ENCODE data around the gene JPH3. TPM values are rescaled to one million over a fixed set of nuclear protein-coding genes. Genes with fewer than 3 reads are reported as not detected.

The JPH3 gene
- total RNA-seq, 6 experiments from 2014 or later: 0.07 to 0.12 TPM; not detected in 4

DNA sequence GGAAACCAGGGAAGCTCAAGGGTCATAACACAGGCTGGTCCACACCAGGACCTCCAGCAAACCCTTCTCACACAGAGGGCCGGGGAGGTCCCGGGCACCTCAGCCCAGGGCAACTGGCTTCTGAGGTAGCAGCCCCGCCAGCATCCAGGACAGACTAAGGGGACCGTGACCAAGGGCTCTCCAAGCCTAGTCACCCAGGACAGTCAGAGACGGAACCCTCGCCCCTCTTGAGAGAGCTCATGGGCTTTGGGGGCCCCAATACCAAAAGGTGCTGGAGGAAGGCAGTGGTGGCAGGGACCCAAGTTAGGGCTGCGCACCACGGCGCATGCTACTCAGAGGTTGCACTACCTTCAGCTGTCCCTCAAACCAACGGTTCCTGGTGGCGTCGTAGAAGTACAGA, 108.6 kb downstream of the JPH3 start:
- WGBS (ENCODE audit: insufficient coverage, low coverage, low lambda C conversion rate, missing lambda C conversion rate): 96% methylated on average over 8 of the region's 12 CpGs
- intact Hi-C loops (cut with DNase I): no loop called here
- Histone ChIP-seq H3K9me3 (no peaks in the 10 kb centered on the region), H3K27ac (no peak overlapping the region), H3K4me3 (no peak overlapping the region), H3K36me3 (peaks cover 0 to 20% (median 1%) of the 10 kb centered on the region in 4 donors), H3K4me1 (no peaks in the 10 kb centered on the region), H3K27me3 (no peaks in the 10 kb centered on the region)
- DNase-seq: no peak
- TF ChIP-seq, protein P1, sequence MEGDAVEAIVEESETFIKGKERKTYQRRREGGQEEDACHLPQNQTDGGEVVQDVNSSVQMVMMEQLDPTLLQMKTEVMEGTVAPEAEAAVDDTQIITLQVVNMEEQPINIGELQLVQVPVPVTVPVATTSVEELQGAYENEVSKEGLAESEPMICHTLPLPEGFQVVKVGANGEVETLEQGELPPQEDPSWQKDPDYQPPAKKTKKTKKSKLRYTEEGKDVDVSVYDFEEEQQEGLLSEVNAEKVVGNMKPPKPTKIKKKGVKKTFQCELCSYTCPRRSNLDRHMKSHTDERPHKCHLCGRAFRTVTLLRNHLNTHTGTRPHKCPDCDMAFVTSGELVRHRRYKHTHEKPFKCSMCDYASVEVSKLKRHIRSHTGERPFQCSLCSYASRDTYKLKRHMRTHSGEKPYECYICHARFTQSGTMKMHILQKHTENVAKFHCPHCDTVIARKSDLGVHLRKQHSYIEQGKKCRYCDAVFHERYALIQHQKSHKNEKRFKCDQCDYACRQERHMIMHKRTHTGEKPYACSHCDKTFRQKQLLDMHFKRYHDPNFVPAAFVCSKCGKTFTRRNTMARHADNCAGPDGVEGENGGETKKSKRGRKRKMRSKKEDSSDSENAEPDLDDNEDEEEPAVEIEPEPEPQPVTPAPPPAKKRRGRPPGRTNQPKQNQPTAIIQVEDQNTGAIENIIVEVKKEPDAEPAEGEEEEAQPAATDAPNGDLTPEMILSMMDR (IDR thresholded peaks at IDR 0.05): no peak
- TF ChIP-seq POLR2A (IDR thresholded peaks at IDR 0.05): no peak
- no peak for ATAC-seq

DNA sequence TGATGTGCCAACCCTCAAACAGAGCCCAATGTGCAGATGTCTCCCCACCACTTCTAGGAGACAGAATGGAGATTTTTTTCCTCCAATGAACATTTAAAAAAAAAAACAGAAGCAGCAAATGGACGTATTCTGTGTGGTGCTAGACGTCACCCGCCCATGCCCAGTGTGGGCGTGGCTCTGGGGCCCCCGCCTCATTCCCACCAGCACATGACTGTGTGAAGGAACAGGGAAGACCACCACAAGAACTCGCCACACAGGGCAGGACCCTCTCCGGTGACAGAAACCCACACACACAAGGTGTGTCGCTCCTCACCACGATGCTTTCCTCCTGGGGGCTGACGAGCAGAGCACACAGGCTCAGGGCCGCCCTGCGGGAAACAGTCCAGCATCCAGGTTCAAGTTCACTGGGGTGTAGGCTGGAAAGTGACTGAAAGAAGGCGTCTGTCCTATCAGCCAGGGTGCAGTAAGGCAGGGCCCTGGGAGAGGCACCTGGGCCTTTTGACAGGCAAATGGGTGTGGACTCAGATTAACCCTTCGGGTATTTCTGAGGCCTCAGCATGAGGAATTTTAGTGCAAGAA, 110.0 kb downstream of the JPH3 start:
- DNase-seq (no peak), ATAC-seq (no peak)
- intact Hi-C loops (cut with DNase I): no loop called here
- peaks cover 0 to 20% (median 1%) of the 10 kb centered on the region in 4 donors for H3K36me3 ChIP-seq
- H3K27ac ChIP-seq: no peak overlapping the region
- TF ChIP-seq, protein P1 (IDR thresholded peaks at IDR 0.05): no peak
- TF ChIP-seq POLR2A (IDR thresholded peaks at IDR 0.05): no peak
- no peaks in the 10 kb centered on the region for H3K4me1 ChIP-seq
- WGBS (ENCODE audit: insufficient coverage, low coverage, low lambda C conversion rate, missing lambda C conversion rate): 83% methylated on average over 2 of the region's 14 CpGs
- no peak overlapping the region for H3K4me3 ChIP-seq
- no peaks in the 10 kb centered on the region for H3K9me3 ChIP-seq
- no peaks in the 10 kb centered on the region for H3K27me3 ChIP-seq

- H3K4me3 ChIP-seq: no peak overlapping the region
- TF ChIP-seq POLR2A (IDR thresholded peaks at IDR 0.05): no peak
- TF ChIP-seq, protein P1 (IDR thresholded peaks at IDR 0.05): no peak
- no peak overlapping the region for H3K27ac ChIP-seq
- peak in 1 of 3 donors; percentile 46 for DNase-seq
- WGBS (ENCODE audit: insufficient coverage, low coverage, low lambda C conversion rate, missing lambda C conversion rate): 59% methylated on average over 7 of the region's 19 CpGs
- H3K9me3 ChIP-seq: no peaks in the 10 kb centered on the region
- no peaks in the 10 kb centered on the region for H3K27me3 ChIP-seq
- peak in 1 of 4 donors; percentile 20 for ATAC-seq
- H3K4me1 ChIP-seq: no peaks in the 10 kb centered on the region
- H3K36me3 ChIP-seq: peaks cover 0 to 11% (median 1%) of the 10 kb centered on the region in 4 donors
- intact Hi-C loops (cut with DNase I): no loop called here
These were observed 111.3 kb downstream of the JPH3 start for GRCh38 chr16:87713451-87714229.

DNA sequence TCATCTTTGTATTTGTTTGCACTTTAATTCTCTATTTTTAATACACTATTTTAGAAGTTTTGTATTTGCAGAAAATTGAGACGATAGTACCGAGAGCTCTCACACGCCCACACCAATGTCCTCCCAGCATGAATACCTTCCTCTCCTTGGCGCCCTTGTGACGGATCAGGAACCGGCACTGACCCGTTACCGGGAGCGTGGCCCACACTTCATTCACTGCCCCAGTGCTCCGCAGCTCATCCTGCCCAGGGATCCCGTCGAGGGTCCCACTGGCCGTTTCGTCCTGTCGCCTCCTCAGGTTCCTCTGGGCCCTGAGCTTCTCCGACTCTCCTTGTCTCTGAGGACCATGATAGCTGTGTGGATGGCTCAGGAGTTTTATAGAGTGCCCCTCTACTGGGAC, 112.9 kb downstream of the JPH3 start:
- Histone ChIP-seq H3K36me3 (peaks cover 0 to 2% (median 0%) of the 10 kb centered on the region in 4 donors), H3K27ac (no peak overlapping the region), H3K4me1 (no peaks in the 10 kb centered on the region), H3K27me3 (no peaks in the 10 kb centered on the region), H3K4me3 (no peak overlapping the region), H3K9me3 (no peaks in the 10 kb centered on the region)
- DNase-seq: no peak
- 97% methylated on average over 11 of the region's 16 CpGs for WGBS (ENCODE audit: insufficient coverage, low coverage, low lambda C conversion rate, missing lambda C conversion rate)
- no peak for ATAC-seq
- intact Hi-C loops (cut with DNase I): no loop called here
- TF ChIP-seq, protein P1 (IDR thresholded peaks at IDR 0.05): no peak
- TF ChIP-seq POLR2A (IDR thresholded peaks at IDR 0.05): no peak
